Measurements from ENCODE around the gene PLCB1.
A peak's percentile ranks its signal among the peaks of the same experiment; 100 is the strongest.

PLCB1 gene

DNA sequence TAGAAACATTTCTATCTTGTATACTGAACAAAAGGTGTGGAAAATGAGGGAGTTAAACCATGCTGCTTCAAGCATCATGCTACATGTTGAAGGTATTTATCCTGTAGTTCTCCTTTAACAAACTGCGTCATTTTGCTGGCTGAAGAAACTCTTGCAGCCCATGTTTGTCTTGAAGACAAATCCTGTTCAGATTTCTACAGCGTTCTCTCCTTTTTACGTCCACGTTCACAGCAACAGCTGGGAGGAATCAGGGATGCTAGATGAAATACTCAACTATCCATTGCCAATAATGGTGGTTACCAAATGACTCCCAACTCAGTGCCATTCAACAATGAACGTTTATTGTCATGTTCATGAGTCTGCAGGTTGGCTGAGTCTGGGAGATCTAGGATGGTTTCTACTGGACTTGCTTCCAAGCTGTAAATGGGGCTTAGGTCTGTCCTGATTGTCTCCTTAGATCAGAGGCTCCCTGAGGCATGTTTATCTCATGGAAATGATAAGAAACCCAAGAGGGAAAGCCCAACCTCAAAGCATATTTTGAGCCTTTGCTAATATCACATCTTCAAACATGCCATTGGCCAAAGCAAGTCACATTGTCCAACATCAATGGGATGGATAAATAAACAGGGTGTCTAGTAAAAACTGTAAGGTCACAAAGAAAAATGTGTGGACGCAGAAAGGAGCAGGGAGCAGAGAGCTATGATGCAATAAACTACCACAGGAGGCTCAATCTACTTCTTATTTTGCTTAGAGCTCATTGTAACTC, 2.7 kb upstream of the PLCB1 start:
- DNase-seq: no peak

DNA sequence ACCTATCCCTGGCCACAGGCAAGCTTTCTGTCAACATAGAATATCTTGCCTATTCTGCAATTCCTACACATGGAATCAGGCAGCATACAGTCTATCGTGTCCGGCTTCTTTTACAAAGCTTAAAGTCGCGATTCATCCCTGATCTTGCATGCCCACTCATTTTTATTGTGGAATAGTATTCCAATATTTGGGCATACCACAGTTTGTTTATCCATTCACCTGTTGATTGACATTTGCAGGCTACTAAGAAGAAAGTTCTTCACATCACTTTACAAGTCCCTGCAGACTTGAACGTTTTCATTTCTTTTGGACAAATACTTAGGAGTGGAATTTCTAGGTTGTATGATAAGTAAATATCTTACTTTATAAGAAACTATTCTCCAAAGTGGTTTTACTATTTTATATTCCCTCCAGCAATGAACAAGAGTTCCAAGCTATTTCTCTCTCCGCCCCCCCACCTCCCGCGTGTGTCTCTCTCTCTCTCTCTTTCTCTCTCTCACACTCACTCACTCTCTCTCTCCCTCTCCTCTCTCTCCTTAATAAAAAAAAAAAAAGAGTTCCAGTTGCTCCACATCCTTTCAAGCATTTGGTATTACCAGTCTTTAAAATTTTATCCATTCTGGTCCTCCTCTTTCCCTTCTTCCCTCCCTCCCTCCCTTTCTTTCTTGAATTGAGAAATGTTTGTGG, 1.1 kb upstream of the PLCB1 start:
- DNase-seq: no peak

DNA sequence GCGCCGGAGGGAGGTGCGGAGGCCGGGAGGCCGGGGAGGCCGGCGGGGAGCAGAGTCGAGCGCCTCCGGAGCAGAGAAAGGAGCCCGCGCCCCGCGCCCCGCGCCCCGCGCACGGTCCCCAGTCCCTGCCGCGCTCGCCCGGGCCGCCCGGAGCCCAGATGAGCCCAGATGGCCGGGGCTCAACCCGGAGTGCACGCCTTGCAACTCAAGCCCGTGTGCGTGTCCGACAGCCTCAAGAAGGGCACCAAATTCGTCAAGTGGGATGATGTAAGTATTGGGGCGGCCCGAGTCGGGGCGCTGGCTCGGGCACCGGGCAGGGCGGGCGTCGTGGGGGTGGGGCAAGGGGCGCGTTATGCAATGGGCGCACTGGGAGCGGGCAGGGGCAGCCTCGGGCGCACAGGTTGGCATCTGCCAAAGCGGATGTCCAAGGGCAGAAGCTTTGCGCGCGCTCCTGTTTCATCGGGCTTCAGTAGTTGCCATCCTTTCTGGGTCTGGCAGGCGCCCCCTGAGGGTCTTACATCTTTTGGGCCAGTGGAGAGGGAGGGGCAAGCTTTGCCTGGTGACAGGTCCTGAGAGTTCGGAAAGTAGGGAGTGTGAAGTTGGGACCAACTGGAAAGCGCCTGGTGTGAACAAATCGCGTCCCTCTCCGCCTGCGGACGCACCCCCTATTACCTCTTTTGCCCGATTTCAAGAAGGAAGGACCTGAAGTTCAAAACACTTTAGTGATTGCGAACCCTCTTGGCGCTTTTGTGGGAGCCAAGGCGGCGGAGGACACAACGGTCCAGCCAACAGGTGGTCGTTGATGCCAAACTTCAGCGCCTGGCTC, 631 bp downstream of the PLCB1 start:
- peak in 8 of 14 donors; percentile 11 to 62 (median 34) for DNase-seq

GRCh38 chr20:8133310-8133768, 1.3 kb downstream of the PLCB1 start:
- no peak for DNase-seq

- DNase-seq: peak in 1 of 14 donors; percentile 64
Observed at GRCh38 chr20:8133851-8134451, 1.9 kb downstream of the PLCB1 start.

- no peak for DNase-seq
Observed at GRCh38 chr20:8139899-8140298, 7.8 kb downstream of the PLCB1 start.

DNA sequence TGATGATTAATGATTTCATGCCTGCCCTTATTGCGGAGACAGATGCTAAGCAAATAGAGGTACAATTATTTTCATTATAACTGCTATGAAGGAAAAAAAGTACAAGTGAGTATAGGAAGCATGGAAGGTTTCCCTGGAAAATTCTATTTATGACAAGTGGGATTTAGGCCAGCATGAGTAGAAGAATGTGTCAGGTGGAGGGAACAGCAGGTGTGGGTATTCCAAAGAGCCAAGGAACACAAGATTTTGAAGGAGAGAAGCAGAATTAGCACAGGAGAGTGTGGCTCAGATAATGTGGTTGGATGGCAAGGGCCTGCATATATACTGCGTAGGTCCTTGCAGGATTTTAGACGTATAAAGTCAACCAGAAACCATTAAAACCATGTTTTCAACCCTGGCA, 11.4 kb downstream of the PLCB1 start:
- peak in 1 of 14 donors; percentile 21 for DNase-seq

- no peak for DNase-seq
Observed at GRCh38 chr20:8144282-8145245, 12.5 kb downstream of the PLCB1 start.

DNA sequence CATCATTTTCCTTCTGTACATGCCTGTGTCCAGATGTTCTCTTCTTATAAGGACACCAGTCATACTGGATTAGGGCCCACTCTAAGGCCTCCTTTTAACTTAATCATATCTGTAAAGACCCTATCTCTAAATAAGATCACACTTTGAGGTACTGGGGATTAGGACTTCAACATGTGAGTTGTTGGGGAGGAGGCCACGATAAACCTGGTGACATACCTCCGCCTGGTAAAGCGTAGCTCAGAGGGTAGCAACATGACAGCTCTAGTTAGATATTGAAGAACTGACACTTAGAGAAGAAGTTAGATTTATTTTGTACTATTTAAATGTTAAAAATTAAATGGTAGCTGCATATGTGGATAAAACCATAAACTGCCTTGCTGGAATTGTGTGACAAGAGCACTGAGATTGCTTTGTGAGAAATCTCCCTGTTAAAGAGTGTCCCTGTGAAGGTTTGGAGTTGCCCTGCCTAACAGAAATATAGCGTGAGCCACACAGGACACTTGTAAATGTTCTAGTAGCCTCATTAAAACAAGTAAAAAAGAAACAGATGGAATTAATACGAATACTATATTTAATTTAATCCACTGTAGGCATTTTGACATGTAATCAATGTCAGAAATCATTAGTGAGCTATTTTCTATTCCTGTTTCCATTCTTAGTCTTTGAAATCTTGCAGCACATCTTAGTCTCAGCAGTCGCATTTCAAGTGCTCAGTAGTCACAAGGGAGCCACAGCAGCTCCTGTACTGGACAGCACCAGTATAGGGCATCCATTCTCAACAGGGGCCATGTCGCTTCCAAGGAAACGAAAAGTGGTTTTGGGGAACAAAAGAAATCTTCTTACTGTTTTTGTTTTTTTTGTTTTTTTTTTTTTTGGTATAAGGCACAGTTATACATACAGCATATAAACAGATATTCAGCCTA, 13.4 kb downstream of the PLCB1 start:
- no peak for DNase-seq

DNA sequence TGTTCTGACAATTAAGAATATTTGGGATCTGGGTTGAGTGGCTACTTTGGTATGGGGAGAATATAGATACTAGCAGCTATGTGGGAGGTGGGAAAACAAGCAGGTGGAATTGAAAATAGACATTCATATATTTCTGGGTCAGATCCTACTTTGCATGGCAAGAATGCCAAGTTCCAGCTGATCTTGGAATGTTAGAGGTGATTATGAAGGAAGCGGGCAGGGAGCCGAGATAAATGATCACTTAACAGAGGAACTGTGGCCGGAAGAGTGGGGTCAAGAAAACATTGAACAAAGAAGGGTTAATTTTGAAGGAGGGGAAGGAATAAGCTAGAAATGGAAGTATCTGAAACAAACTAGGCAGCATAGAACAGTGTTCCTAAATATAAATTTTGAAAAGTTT, 15.4 kb downstream of the PLCB1 start:
- DNase-seq: no peak

DNA sequence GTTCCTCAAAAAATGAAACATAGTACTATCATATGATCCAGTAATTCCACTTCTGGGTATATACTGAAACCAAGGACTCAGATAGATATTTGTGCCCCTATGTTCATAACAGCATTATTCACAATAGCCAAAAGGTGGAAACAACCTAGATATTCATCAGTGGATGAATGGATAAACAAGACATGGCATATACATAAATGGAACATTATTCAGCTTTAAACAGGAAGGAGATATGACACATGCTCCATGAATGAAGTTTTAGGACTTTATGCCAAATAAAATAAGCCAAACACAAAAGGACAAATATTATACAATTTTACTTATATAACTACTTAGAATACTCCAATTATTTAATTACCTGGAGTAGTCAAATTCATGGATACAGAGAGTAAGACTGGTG, 16.4 kb downstream of the PLCB1 start:
- no peak for DNase-seq

DNA sequence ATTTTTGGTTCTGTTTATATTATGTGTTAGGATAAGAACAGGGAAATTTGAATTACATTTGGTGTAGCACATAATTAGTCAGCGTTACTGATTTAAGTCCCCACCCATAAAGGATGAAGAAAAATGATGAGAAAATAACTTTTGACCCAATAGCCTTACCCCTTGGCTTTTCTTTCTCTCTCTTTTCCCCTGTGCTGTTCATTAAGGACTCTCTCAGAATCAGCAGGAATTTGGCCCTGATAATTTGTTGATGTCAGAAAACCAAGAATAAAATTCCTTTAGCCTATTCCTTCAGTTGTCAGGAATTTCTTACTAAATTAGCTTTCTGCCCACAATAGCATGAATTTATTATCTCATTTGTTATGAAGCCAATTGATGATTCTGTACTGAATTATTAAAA, 18.5 kb downstream of the PLCB1 start:
- no peak for DNase-seq

DNA sequence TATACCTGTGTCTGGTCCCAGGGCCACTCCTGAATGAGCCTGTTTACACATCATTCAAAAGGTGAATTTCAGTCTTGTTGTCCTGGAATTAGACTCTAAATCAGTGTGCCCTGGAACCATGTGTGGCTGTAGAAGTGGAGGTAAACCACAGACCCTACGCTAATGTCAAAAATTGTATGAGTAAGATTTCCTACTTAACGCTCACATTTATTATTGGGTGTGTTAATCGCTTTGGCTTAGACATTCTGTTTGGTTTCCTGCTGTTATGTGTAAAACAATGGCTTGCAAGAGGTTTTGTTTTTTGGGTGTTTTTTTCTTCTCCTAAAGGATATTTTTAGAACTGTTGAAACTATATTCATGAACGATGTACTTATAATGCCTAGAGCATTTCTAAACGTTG, 19.3 kb downstream of the PLCB1 start:
- DNase-seq: peak in 1 of 14 donors; percentile 16

DNA sequence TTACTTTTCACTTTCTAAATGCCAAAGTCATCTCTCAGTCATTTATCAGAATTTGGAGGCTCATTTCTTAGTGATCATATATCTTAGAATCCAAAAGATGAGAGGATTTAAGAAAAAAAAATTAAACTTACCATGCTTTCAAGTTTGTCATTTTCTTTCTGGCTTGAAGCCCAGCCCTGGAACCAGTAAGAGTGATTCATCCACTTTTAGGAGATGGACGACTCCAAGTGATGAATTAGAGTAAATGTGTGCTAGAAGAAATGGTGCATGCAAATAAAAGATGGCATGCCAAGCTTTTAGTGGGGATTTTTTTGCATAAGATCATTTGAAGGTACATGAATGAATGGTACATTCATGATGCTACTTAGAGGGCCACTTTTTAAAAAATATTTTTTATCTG, 20.1 kb downstream of the PLCB1 start:
- DNase-seq: no peak

- no peak for DNase-seq
Observed at GRCh38 chr20:8152847-8153246, 20.8 kb downstream of the PLCB1 start.

DNA sequence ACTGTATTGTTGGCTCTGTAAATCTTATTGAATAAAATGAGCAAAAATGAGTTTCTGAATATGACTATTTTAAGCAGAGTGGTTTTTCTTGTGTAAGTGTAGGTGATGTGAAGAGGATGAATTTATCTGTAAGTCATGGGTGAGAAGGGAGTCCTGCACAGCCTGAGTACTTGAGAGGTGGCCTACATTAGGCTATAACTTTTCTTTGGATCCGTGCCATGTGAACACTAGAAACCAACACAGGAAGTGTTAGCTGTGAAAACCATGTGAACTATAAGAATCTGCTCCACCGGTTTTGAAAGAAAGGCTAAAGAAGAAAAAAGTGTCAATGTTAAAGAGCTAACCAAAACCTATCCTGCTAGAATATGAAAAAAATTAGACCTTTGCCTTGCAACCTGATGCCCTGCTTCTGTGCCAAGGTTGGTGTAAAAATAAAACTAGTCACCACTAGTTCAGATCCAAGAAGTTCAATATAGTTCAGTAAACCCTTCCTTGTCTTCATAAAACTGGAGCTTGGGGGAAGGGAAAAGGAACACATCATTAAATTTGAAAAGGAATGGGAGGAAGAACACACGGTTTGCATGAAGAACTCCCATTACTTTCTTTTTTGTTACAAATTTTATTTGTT, 21.3 kb downstream of the PLCB1 start:
- no peak for DNase-seq

DNA sequence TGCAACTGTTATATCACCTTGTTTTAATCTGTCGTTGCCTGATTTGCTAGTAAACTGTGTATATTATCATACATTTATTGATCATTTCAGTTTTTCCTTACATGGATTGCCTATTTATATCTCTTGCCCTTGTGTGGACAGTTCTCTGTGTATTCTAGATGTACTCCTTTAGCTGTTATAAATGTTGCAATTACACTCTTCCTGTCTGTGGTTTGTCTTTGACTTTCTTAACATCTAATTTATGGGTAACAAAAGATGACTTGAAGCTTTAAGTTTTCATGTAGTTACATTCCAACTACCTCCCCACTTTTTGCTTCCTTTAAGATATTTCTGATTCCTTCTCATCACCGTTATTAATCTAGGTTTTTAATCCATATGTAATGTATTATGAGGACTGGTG, 22.6 kb downstream of the PLCB1 start:
- no peak for DNase-seq

GRCh38 chr20:8155229-8155628, 23.2 kb downstream of the PLCB1 start:
- DNase-seq: no peak

GRCh38 chr20:8155812-8156211, 23.7 kb downstream of the PLCB1 start:
- DNase-seq: peak in 1 of 14 donors; percentile 3

Measured in C1 segment of cervical spinal cord (tissue), 14 donors.